A549 treated with GW870086 at 1 μM for 4 hours (cell line): Measurements from ENCODE around the gene PAXIP1. TPM values are rescaled to one million over a fixed set of nuclear protein-coding genes. Genes with fewer than 3 reads are reported as not detected.

ENCODE experiments used
- total RNA-seq: library from RNA; stranded (reverse); fragments of 200-300 nt; extraction: Qiagen RNA extraction; gene quantifications from 5 replicates; pipeline ENCODE4 v1.2.3, GENCODE V29; 2022; ENCODE audit warnings: low read depth

The PAXIP1 gene, protein sequence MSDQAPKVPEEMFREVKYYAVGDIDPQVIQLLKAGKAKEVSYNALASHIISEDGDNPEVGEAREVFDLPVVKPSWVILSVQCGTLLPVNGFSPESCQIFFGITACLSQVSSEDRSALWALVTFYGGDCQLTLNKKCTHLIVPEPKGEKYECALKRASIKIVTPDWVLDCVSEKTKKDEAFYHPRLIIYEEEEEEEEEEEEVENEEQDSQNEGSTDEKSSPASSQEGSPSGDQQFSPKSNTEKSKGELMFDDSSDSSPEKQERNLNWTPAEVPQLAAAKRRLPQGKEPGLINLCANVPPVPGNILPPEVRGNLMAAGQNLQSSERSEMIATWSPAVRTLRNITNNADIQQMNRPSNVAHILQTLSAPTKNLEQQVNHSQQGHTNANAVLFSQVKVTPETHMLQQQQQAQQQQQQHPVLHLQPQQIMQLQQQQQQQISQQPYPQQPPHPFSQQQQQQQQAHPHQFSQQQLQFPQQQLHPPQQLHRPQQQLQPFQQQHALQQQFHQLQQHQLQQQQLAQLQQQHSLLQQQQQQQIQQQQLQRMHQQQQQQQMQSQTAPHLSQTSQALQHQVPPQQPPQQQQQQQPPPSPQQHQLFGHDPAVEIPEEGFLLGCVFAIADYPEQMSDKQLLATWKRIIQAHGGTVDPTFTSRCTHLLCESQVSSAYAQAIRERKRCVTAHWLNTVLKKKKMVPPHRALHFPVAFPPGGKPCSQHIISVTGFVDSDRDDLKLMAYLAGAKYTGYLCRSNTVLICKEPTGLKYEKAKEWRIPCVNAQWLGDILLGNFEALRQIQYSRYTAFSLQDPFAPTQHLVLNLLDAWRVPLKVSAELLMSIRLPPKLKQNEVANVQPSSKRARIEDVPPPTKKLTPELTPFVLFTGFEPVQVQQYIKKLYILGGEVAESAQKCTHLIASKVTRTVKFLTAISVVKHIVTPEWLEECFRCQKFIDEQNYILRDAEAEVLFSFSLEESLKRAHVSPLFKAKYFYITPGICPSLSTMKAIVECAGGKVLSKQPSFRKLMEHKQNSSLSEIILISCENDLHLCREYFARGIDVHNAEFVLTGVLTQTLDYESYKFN
- 11.6 to 15.4 TPM (median 14.8 TPM) in 5 replicates for total RNA-seq

DNA sequence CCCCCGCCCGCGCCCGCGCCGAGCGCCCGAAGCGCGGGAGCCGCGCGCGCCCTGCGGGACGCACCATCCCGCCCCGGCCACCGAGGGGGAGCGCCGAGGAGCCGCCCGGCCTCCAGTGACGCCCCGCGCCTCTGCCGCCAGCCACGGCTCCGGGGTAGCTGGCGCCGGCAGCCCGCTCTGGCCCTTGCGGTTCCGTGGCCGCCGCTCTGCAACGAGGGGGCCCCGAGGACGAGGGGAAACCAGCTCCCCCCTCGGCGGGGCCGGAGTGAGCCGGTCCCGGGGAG, at the start of gene PAXIP1:
Gene PAXIP1 (minus strand): TSS at position 33 of the 284 bp plus-strand sequence. CDS start 195 bp downstream, outside the sequence.

Other genes with a start within 250 kb of the PAXIP1 start
- gene HTR5A, start 67.2 kb upstream of the PAXIP1 start, total RNA-seq: not detected in 5 replicates